Measurements from ENCODE around the gene NTM.
"Not testable (repeated sequence)": the region's sequence is repeated elsewhere in the genome, so short reads cannot be mapped to it uniquely, and the experiment has no call there.

NTM gene

GRCh38 chr11:131424257-131424876, 54.0 kb downstream of the NTM start:
- not testable (repeated sequence) for DNase-seq

DNA sequence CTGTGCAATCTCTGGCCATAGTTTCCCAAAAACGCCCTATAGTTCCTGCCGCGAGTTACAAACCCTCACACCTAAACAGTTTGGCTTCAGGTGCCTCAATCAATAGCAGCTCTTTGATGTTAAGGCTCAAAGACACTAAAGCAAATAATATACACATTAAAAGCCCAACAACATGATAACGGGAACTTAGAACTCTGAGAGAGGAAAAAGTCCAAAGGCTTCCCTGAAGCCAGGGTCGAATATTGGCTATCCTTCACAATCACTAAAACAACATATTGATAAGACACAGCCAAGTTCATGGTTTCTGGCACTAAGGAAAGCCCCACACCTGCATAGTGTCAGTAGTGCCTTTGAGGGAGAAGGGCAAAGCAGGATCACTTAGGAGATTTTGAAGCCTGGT, 54.9 kb downstream of the NTM start:
- DNase-seq, result no peak

DNA sequence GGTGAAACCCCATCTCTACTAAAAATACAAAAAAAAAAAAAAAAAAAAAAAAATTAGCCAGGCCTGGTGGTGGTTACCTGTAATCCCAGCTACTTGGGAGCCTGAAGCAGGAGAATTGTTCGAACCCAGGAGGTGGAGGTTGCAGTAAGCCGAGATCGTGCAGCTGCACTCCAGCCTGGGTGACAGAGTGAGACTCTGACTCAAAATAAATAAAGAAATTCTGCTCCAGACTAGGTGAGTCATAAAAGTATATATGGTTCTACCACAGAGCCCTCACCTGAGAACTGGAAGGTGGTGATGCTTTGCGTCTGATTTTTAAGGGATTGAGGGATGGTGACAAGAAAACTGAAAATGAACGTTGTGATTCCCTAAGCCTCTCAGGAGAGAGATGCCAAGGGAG, 58.4 kb downstream of the NTM start:
- DNase-seq, result no peak

GRCh38 chr11:131430473-131431208, 60.2 kb downstream of the NTM start:
- DNase-seq, result no peak

GRCh38 chr11:131441051-131441810, 70.8 kb downstream of the NTM start:
- DNase-seq, result no peak

DNA sequence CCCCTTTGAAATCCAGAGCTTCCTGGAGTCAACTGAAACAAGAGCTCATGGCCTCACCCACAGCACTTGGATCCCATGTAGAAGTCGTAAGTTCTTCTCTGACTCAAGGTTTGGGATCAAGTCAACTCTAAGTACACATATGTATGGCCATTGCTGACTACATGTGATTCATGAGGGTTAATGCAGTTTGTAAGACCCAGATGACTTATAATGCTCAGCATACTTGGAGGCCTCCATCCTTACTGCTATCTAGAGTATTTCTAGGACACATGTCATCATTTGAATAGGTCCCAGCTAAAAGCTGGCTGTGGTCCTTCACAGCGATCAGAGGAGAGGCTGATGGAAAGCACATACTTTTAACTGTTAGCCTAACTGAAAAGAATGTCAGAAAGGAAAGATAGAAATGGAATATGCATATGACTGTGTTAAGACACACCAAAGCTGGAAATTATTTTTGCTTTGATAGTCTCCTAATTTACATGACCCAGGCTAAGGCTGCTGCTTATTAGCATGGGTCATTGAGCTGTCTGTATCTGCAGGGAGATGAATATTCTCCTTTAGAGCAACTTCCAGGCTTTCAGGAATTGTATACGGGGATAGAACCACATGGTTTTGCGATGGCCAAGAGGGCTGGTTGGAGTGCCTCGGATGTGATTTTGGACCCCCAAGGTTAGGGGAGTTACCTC, 76.3 kb downstream of the NTM start:
- no peak for DNase-seq

GRCh38 chr11:131447277-131447815, 76.9 kb downstream of the NTM start:
- no peak for DNase-seq

- no peak for DNase-seq
Measured at GRCh38 chr11:131447898-131448297, 77.5 kb downstream of the NTM start.

DNA sequence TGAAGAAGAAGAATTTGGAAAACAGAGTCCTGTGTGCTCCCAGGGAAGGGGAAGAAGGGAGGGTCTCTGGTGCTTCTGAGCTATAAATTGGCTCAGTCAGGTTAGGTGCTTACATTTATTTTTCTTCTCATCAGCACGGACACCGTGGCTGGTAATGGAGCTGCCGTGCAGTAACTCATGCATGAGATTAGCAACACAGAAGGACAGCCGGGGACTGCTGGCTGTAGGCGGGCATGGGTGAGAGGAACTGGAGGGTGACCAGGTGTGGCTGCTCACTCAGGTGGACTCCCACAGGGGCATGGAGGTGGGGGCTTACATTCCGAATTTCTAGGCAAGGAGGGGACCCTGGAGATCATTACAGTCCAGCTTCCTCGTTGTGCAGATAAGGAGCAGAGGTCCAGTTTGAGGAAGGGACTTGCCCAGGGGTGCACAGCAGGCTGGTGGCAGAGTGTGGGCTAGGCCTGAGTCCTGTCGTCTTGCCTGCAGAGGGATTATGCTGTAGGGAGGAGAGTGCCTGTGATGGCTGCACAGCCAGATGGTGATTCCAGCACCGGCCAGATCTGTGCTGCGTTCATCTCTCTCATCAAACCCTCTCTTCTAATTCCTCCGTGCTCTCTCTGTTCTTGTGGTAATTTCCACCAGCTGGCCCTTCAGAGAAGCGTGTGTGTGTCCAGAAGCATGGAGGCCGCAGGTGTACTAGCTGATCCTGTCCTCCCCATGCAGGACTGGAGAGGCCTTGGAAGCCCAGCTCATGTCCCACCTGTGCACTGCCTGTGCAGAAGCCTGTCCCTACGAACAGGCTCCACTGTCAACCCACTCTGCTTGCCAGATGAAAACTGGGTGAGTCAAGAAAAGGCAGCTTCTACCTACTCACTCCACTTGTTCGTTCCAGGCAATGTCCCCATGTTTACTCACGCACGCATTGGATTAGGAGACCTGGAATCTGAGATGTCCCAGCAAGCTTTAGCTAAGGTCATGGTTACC, 78.9 kb downstream of the NTM start:
- DNase-seq, result no peak

DNA sequence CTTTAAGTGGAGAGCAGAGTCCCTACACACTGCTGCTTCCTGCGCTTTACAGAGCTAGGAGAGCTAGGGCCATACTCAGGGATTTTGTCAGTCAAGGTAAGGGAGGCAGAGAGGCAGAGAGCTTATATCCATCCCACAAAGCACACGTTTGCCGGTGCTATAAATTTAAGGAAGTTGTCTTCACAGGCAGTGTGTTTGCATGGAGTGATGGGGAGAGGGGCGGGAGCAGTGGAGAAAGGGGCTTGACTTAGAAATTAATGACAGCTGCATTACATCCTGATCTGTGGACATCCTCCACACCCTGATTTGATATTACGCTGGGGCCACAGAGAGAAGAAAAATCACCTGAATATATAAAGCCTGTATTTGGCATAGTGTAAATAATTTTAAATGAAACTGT, 84.1 kb downstream of the NTM start:
- DNase-seq, result no peak

DNA sequence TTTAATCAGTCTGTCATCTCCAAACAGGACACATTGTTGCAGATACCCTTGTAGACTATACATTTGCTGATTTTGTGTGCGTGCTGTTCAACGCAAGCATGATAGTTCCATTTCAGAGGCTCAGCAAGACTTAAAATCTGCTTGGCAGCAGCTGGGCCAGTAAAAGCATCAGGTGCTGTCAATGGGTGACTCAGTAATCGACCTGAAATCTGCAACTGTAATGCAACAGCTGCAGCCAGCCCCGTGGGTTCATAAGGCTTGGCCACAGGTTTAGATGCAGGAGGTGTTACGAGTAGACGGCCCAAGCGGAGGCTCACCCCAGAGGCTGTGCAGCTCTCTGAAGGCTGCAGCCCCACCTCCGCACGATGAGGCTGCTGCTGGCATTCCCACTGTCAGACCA, 84.6 kb downstream of the NTM start:
- no peak for DNase-seq

GRCh38 chr11:131455843-131456704, 85.7 kb downstream of the NTM start:
- DNase-seq, result no peak

DNA sequence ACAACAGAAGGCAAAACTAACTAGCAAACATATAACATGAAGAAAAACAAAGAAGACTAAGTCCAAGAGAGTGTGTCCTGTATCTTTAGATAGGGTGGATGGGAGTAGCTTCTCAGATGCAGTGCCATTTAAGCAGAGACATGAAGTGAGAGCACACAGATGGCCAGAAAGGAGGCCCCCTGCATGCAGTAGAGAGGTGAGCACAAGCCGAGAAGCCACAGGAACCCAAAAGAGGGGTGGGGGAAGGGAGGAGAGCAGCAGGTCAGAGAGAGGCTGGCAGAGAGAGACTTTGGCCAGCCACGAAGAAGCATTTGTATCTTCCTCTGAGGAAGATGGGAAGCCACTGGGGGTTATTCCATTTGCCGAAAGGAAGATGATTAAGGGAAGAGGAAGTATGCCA, 86.7 kb downstream of the NTM start:
- no peak for DNase-seq

DNA sequence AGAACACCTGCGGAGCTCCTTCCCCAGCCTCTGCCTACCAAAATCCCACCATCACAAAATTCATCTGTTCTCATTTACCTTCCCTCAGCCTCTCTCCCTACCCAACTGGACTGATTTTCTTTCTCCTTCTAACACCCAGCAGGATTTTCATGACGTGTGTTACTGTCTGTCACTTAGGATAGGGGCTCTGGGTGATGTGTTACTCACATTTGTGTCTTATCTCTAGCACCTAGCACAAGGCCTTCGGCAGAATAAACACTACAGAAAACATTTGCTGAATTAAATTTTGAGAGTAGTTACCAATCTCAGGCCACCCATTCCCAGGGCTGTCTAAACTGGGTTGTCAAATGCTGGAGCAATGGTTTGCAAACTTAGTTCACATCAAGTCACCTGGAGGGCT, 88.0 kb downstream of the NTM start:
- DNase-seq, result no peak

DNA sequence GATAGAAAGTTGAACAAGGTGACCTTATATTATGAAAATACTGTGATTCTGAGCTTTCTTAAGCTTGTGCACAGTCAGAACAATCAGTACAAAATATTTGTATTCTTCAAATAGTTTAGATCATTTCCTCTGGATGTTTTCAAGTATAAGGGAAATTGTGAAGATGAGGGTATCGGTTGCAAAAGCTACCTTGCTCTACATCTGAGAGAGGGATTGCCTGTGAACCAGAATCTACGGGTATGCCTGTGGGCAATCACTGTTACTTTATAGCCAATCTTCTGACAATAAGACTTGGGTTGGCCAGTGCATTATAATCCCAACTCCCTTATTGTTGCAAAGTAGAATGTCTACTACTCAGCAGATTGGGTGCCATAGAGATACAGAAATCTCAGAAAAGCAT, 90.5 kb downstream of the NTM start:
- DNase-seq, result no peak

- no peak for DNase-seq
Measured at GRCh38 chr11:131462622-131463021, 92.2 kb downstream of the NTM start.

- no peak for DNase-seq
Measured at GRCh38 chr11:131463162-131463561, 92.7 kb downstream of the NTM start.

GRCh38 chr11:131463649-131464425, 93.4 kb downstream of the NTM start:
- no peak for DNase-seq

DNA sequence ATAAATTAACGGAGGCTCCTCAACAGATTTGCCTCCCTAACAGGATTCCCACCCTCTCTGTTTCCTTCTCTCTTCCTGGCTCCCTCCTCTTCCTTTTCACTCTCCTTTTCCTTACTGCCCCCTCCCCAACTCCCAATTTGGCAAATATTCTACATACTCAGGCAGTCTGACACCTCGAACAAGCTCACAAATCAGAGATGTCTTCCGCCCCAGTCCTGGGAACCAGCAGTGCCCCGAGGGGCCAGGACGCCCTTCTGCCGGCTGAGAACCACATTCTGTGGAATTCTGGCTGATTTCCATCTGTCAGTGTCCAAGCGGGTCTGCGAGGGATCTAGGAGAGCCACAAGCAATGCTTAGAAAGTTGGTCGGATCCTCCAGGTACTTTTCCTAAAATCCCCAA, 94.0 kb downstream of the NTM start:
- DNase-seq, result no peak

DNA sequence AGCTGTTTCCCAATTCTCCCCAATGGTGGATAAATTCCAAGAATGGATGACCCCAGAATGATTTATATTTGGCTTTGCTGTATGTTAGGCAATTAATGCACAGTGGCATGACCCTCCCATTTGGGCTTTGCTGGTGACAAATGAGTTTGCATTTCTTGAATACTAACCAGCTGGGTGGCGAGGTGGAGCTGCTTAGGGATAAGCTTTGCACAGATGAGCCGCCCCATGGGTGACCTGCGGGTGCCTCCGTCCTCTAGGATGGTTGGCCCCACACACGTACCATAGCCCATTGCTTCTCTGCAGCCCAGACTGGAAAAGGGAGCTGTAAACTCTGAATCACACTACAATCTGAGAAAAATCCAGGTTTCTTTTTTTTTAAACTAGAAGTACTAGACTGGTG, 94.6 kb downstream of the NTM start:
- no peak for DNase-seq

Data from left hindlimb (tissue), 1 donor.